Activated CD4-positive, alpha-beta memory T cell treated with anti-CD3 and anti-CD28 coated beads, Interleukin-2, amount 10 ng/mL, durations not matched to agents 7 days and 5 days (primary cell): ENCODE measurements around the gene CNTROB. TPM values are rescaled to one million over a fixed set of nuclear protein-coding genes. Genes with fewer than 3 reads are reported as not detected.
A peak's percentile ranks its signal among the peaks of the same experiment; 100 is the strongest.

Source experiments
- CTCF ChIA-PET: fragments of 350-600 bp; sonication (Branson Sonifier 250); formaldehyde crosslinking; loops from one replicate; lab custom pipeline; 2021; ENCODE audit warnings: antibody characterized with exemption, inconsistent platforms; lab: Charles Lee
- POLR2A ChIA-PET: fragments of 350-600 bp; sonication (Branson Sonifier 250); formaldehyde crosslinking; loops from one replicate; lab custom pipeline; 2021; ENCODE audit warnings: antibody characterized with exemption; lab: Charles Lee
- DNase-seq: peaks from one replicate; pipeline ENCODE4 v3.0.0-alpha.2; 2020
- H3K27ac Mint-ChIP-seq: one replicate; pipeline ENCODE4 v1.8.0; 2021; ENCODE audit warnings: mild to moderate bottlenecking, mixed read lengths
- H3K27me3 Mint-ChIP-seq: one replicate; pipeline ENCODE4 v1.8.0; 2021; ENCODE audit warnings: mixed read lengths
- H3K36me3 Mint-ChIP-seq: one replicate; pipeline ENCODE4 v1.8.0; 2021; ENCODE audit warnings: low read depth, mixed read lengths
- H3K4me1 Mint-ChIP-seq: one replicate; pipeline ENCODE4 v1.8.0; 2021; ENCODE audit warnings: mixed read lengths
- H3K4me3 Mint-ChIP-seq: one replicate; pipeline ENCODE4 v1.8.0; 2021; ENCODE audit warnings: mild to moderate bottlenecking, mixed read lengths
- H3K9me3 Mint-ChIP-seq: one replicate; pipeline ENCODE4 v1.8.0; 2021; ENCODE audit warnings: mixed read lengths
- total RNA-seq, 2 experiments: library from RNA; stranded (reverse); gene quantifications; one replicate each; pipeline ENCODE4 v1.2.3, GENCODE V29; 2021

The CNTROB gene
- total RNA-seq, 2 experiments from 2014 or later: 58.8 to 64.6 TPM

DNA sequence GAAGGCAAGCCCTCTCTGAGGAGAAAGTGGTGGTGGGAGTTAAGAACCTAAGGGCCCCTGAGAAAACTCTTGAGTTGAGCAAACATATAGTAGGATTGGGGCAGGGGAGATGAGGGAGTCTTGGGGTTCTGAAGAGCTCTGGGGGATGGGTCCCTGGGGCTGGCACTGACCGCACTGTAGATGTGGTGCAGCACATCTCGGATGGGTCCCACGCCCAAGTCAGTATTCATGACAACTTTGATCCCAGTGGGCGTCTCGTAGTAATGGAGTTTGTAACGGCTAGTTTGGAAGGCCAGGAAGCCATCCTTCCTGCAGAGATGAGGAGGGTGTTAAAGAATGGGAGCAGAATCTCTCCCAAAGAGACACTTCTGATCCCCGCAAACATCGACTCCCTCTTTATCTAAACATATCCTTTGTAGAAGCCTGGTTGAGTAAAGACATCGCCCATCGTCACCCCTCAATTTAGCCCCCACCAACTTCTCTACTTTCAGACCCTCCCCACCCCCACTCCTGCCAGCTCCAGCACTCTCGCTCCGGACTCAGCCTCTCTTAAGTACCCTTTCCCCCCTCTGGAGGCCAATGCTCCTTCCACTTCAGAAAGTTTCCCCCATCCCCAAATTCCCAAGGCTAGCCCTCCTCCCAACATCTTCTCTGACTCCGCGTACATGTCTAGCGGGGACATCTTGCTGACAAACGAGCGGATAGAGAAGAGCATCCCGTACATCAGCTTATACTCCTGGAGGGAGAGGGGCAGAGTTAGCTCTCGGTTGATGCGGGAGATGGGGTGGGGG lies 970 bp upstream of the CNTROB start:
- ChIA-PET CTCF (interaction anchor here (0.6 to 2.8 kb wide), 11 partner anchors 9 to 244 kb away, joined by 3 to 54 read pairs (median 3); partner anchors contain the start of gene TP53), POLR2A (interaction anchor here (0.5 to 6.9 kb wide), 16 partner anchors 9 to 412 kb away, joined by 3 to 144 read pairs (median 10); partner anchors contain the start of genes RNF227, TP53 and WRAP53)
- DNase-seq: no peak
- H3K27me3 Mint-ChIP-seq: no peaks in the 10 kb centered on the region
- peaks cover 37% of the 10 kb centered on the region for H3K36me3 Mint-ChIP-seq
- peak overlapping the region; percentile 93 for H3K4me3 Mint-ChIP-seq
- no peaks in the 10 kb centered on the region for H3K9me3 Mint-ChIP-seq
- peaks cover 51% of the 10 kb centered on the region for H3K4me1 Mint-ChIP-seq
- H3K27ac Mint-ChIP-seq: peak overlapping the region; percentile 87

DNA sequence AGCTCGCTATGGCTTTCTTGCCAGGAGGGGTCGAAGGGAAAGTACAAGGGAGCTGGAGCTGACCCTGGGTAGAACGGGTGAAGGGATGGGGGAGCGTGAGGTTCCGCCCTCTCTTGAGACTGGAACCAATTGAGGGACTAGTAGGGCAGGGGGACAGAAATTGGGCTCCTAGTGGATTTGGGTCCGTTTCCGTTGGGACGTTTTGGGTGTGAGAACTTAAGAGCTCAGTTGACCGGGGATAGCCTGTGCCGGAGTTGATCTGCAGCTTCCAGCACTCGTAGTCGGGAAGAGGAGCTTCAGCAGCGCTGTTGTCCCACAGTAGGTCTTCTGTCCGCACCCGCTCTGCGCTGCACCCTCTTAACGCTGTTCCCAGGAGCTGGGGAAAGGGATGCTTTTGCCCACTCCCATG lies 481 bp downstream of the CNTROB start:
- peak overlapping the region; percentile 87 for H3K27ac Mint-ChIP-seq
- DNase-seq: peak; percentile 39
- H3K9me3 Mint-ChIP-seq: no peaks in the 10 kb centered on the region
- H3K4me3 Mint-ChIP-seq: peak overlapping the region; percentile 93
- peaks cover 49% of the 10 kb centered on the region for H3K36me3 Mint-ChIP-seq
- POLR2A ChIA-PET: interaction anchor here (0.8 to 6.9 kb wide), 26 partner anchors 7 to 276 kb away, joined by 3 to 144 read pairs (median 5); partner anchors contain the start of genes CYB5D1, GUCY2D, NAA38 and RNF227
- CTCF ChIA-PET: interaction anchor here (0.6 to 3.8 kb wide), 24 partner anchors 8 to 246 kb away, joined by 3 to 54 read pairs (median 4); partner anchors contain the start of genes KDM6B, NAA38 and TP53
- peaks cover 58% of the 10 kb centered on the region for H3K4me1 Mint-ChIP-seq
- H3K27me3 Mint-ChIP-seq: no peaks in the 10 kb centered on the region

DNA sequence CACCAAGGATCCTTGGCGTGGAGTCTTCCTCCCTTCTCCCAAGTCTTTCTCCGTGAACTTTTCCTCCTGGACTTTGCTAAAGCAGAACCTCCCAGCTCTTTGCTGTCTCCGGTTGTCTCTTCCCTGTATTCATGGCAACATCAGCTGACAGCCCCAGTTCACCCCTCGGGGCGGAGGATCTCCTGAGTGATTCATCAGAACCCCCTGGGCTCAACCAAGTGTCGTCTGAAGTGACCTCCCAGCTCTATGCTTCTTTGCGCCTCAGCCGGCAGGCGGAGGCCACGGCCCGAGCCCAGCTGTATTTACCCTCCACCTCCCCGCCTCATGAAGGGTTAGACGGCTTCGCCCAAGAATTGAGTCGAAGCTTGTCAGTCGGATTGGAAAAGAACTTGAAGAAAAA lies 943 bp downstream of the CNTROB start:
- Mint-ChIP-seq H3K9me3 (no peaks in the 10 kb centered on the region), H3K4me3 (peak overlapping the region; percentile 93), H3K36me3 (peaks cover 48% of the 10 kb centered on the region), H3K4me1 (peaks cover 57% of the 10 kb centered on the region), H3K27me3 (no peaks in the 10 kb centered on the region), H3K27ac (peak overlapping the region; percentile 87)
- ChIA-PET POLR2A (interaction anchor here (0.9 to 6.9 kb wide), 25 partner anchors 11 to 282 kb away, joined by 3 to 144 read pairs (median 5); partner anchors contain the start of genes ATP1B2, CYB5D1, NAA38 and RNF227), CTCF (interaction anchor here (0.9 to 3.8 kb wide), 19 partner anchors 13 to 246 kb away, joined by 3 to 54 read pairs (median 5); partner anchors contain the start of genes KDM6B, NAA38 and TP53)
- peak; percentile 53 for DNase-seq

DNA sequence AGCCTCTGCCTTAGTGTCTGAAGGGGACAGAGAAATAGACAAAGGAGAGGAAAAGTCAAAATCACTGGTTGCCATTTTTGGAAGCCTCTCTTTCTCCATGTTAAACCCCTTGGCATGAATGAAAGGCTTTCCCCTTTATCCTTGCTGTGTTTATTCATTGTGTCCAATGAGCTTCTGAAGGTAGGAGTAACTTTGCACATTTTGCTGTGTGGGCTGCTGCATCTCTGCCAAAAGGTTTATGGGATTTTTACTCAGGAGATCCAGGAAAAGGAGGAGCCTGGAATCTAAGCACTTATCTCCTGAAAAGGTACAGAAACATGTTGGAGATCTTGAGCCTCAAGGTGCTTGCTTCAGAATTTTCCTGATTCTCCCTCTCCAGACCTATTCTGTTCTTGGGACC lies 3.9 kb downstream of the CNTROB start:
- Mint-ChIP-seq H3K36me3 (peaks cover 58% of the 10 kb centered on the region), H3K4me1 (peaks cover 42% of the 10 kb centered on the region), H3K9me3 (no peaks in the 10 kb centered on the region), H3K27ac (no peak overlapping the region), H3K27me3 (no peaks in the 10 kb centered on the region), H3K4me3 (no peak overlapping the region)
- ChIA-PET POLR2A (interaction anchor here (5.9 kb wide), 1 partner anchor 17 kb away, joined by 50 read pairs; no protein-coding TSS in a partner anchor), CTCF (interaction anchor here (0.9 to 3.8 kb wide), 5 partner anchors 20 to 122 kb away, joined by 3 to 18 read pairs (median 5); partner anchors contain the start of gene RNF227)
- DNase-seq: no peak

DNA sequence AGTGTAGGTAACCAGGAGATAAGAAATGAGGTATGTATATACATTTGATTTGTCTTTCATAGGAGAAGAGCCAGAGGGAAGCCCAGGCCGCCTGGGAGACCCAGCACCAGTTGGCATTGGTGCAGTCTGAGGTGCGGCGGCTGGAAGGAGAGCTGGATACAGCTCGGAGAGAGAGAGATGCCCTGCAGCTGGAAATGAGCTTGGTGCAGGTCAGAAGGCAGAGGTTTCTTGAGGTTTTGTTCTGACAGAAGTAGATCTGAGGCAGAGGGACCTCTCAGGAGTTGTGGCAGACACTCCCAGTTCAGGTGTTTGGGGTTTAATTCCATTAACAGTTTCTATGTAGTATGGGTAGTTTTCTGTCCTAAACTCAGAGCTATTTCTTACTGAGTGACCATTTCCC lies 8.0 kb downstream of the CNTROB start:
- POLR2A ChIA-PET: interaction anchor here (0.9 to 1.8 kb wide), 3 partner anchors 9 to 253 kb away, joined by 3 to 11 read pairs (median 4); partner anchors contain the start of genes CNTROB, KCNAB3, TP53 and TRAPPC1
- H3K27ac Mint-ChIP-seq: no peak overlapping the region
- H3K4me3 Mint-ChIP-seq: no peak overlapping the region
- CTCF ChIA-PET: interaction anchor here (1.3 to 1.5 kb wide), 2 partner anchors 8 to 50 kb away, joined by 3 to 4 read pairs; partner anchors contain the start of genes CNTROB and TRAPPC1
- peaks cover 67% of the 10 kb centered on the region for H3K36me3 Mint-ChIP-seq
- H3K4me1 Mint-ChIP-seq: peaks cover 14% of the 10 kb centered on the region
- no peaks in the 10 kb centered on the region for H3K27me3 Mint-ChIP-seq
- DNase-seq: no peak
- no peaks in the 10 kb centered on the region for H3K9me3 Mint-ChIP-seq

DNA sequence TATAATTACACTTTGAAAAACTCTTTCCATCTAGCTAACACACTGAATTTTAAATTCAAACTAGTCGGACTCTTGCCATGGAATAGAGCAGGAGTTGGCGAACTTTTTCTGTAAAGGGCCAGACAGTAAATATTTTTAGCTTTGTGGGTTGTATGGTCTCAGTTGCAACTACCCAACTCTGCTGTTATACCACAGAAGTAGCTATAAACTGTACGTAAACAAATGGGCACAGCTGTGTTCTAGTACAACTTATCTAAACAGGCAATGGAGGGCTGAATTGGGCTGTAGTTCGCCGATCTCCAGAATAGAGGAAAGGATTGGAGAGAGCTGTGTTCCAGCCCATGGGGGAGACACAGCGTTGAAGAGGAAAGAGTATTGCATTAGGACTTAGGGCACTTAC lies 8.7 kb downstream of the CNTROB start:
- Mint-ChIP-seq H3K4me1 (peaks cover 9% of the 10 kb centered on the region), H3K9me3 (no peaks in the 10 kb centered on the region), H3K27me3 (no peaks in the 10 kb centered on the region), H3K4me3 (no peak overlapping the region), H3K36me3 (peaks cover 67% of the 10 kb centered on the region), H3K27ac (no peak overlapping the region)
- DNase-seq: no peak
- ChIA-PET POLR2A (interaction anchor here (1.4 to 1.8 kb wide), 2 partner anchors 10 to 254 kb away, joined by 4 to 11 read pairs; partner anchors contain the start of genes CNTROB, KCNAB3, TP53 and TRAPPC1), CTCF (interaction anchor here (1.5 kb wide), 1 partner anchor 9 kb away, joined by 4 read pairs; the partner anchor contains the start of genes CNTROB and TRAPPC1)

DNA sequence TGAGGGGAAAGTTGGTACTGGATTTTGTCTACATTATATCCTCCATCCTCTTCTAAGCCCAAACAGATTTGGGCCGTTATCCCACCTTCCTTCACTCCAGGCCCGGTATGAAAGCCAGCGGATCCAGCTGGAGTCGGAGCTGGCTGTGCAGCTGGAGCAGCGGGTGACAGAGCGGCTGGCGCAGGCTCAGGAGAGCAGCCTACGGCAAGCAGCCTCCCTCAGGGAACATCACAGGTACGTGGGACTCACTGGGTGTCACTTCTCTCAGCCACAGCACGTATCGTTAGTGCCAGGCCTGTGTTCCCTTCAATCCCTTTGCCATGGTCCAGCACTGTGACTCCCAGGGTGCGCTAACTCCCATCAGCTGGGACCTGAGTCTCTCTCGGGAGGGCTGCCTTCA lies 11.3 kb downstream of the CNTROB start:
- POLR2A ChIA-PET: interaction anchor here (1.2 to 2.9 kb wide), 3 partner anchors 9 to 23 kb away, joined by 3 to 32 read pairs (median 4); partner anchors contain the start of genes CNTROB and TRAPPC1
- H3K27me3 Mint-ChIP-seq: no peaks in the 10 kb centered on the region
- H3K4me1 Mint-ChIP-seq: peaks cover 6% of the 10 kb centered on the region

DNA sequence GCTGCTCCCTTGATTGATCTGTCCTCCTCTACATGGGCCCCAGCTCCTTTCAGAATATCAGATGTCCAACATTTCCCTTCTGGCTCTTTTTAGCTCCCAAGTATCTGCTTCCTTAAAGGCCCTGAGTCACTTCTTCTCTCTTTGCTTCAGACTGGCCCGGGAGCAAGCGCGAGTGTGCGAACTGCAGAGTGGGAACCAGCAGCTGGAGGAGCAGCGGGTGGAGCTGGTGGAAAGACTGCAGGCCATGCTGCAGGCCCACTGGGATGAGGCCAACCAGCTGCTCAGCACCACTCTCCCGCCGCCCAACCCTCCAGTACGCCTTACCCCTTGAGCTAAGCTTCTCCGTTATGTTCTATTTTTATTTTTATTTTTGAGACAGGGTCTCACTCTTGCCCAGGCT lies 12.3 kb downstream of the CNTROB start:
- Mint-ChIP-seq H3K27me3 (no peaks in the 10 kb centered on the region), H3K27ac (no peak overlapping the region), H3K36me3 (peaks cover 78% of the 10 kb centered on the region), H3K9me3 (no peaks in the 10 kb centered on the region), H3K4me3 (no peak overlapping the region), H3K4me1 (peaks cover 6% of the 10 kb centered on the region)
- ChIA-PET POLR2A (interaction anchor here (1.2 to 2.9 kb wide), 3 partner anchors 8 to 22 kb away, joined by 3 to 32 read pairs (median 4); partner anchors contain the start of genes CNTROB and TRAPPC1), CTCF (interaction anchor here (0.6 to 4.0 kb wide), 4 partner anchors 11 to 137 kb away, joined by 3 to 18 read pairs (median 4); no protein-coding TSS in a partner anchor)
- no peak for DNase-seq

More for the DNA sequence above, 11.3 kb downstream of the CNTROB start:
- no peak overlapping the region for H3K4me3 Mint-ChIP-seq
- no peak overlapping the region for H3K27ac Mint-ChIP-seq
- CTCF ChIA-PET: no interaction called here
- H3K36me3 Mint-ChIP-seq: peaks cover 72% of the 10 kb centered on the region
- no peak for DNase-seq
- no peaks in the 10 kb centered on the region for H3K9me3 Mint-ChIP-seq

DNA sequence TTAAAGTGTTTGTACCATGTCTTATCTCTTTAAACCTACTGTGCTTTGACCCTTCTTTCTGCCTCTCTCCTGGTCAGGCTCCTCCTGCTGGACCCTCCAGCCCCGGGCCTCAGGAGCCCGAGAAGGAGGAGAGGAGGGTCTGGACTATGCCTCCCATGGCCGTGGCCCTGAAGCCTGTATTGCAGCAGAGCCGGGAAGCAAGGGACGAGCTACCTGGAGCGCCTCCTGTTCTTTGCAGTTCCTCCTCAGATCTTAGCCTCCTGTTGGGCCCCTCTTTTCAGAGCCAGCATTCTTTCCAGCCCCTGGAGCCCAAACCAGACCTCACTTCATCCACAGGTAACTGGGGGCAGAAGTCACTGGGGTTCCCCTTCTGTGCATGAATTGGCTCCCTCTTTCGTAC lies 13.6 kb downstream of the CNTROB start:
- H3K27me3 Mint-ChIP-seq: no peaks in the 10 kb centered on the region
- H3K4me3 Mint-ChIP-seq: no peak overlapping the region
- no peak for DNase-seq
- peaks cover 80% of the 10 kb centered on the region for H3K36me3 Mint-ChIP-seq
- peaks cover 15% of the 10 kb centered on the region for H3K4me1 Mint-ChIP-seq
- H3K9me3 Mint-ChIP-seq: no peaks in the 10 kb centered on the region
- POLR2A ChIA-PET: interaction anchor here (2.9 to 4.0 kb wide), 2 partner anchors 13 kb away, joined by 26 to 32 read pairs; partner anchors contain the start of genes CNTROB and TRAPPC1
- no peak overlapping the region for H3K27ac Mint-ChIP-seq
- CTCF ChIA-PET: interaction anchor here (1.4 to 4.0 kb wide), 2 partner anchors 12 to 25 kb away, joined by 3 to 18 read pairs; no protein-coding TSS in a partner anchor

DNA sequence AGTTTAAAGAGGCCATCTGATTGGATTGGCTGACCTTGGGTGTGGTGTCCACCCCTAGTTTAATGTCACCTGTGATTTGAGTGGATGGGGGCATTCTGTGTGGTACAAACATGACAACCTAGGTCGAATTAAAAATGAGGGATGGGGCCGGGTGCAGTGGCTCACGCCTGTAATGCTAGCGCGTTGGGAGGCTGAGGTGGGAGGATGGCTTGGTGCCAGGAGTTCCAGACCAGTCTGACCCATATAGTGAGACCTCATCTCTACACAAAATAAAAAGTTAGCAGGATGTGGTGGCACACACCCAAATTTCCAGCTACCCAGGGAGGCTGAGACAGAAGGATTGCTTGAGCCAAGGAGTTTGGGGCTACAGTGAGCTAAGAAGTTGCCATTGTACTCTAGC lies 14.4 kb downstream of the CNTROB start:
- H3K4me1 Mint-ChIP-seq: peaks cover 23% of the 10 kb centered on the region
- H3K9me3 Mint-ChIP-seq: no peaks in the 10 kb centered on the region
- H3K27ac Mint-ChIP-seq: no peak overlapping the region
- H3K4me3 Mint-ChIP-seq: no peak overlapping the region
- POLR2A ChIA-PET: interaction anchor here (4.0 kb wide), 1 partner anchor 14 kb away, joined by 26 read pairs; the partner anchor contains the start of genes CNTROB and TRAPPC1
- no peak for DNase-seq
- peaks cover 77% of the 10 kb centered on the region for H3K36me3 Mint-ChIP-seq
- CTCF ChIA-PET: interaction anchor here (0.7 to 4.0 kb wide), 3 partner anchors 13 to 18 kb away, joined by 3 to 18 read pairs (median 4); partner anchors contain the start of genes CNTROB and TRAPPC1
- H3K27me3 Mint-ChIP-seq: no peaks in the 10 kb centered on the region

DNA sequence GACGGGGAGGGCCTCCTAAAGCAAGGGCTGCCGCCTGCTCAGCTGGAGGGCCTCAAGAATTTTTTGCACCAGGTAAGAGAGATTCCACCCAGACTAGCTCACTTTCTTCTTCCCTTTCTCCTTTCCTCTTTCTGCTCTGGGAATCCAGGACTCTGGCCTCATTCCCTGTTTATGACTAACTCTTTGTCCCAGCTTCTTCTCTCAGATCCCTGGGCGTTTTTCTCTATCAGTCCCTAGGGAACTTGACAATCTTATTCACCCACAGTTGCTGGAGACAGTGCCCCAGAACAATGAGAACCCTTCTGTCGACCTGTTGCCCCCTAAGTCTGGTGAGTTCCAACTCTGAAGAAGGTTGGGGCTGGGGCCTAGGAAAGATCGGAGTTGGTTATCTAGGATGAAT lies 15.6 kb downstream of the CNTROB start:
- H3K27ac Mint-ChIP-seq: peak overlapping the region; percentile 3
- CTCF ChIA-PET: interaction anchor here (0.5 to 4.0 kb wide), 5 partner anchors 8 to 260 kb away, joined by 3 to 18 read pairs (median 3); partner anchors contain the start of genes CNTROB, TRAPPC1 and WRAP53
- H3K27me3 Mint-ChIP-seq: no peaks in the 10 kb centered on the region
- POLR2A ChIA-PET: interaction anchor here (4.0 kb wide), 1 partner anchor 15 kb away, joined by 26 read pairs; the partner anchor contains the start of genes CNTROB and TRAPPC1
- no peak overlapping the region for H3K4me3 Mint-ChIP-seq
- DNase-seq: no peak
- H3K9me3 Mint-ChIP-seq: no peaks in the 10 kb centered on the region
- peaks cover 32% of the 10 kb centered on the region for H3K4me1 Mint-ChIP-seq
- H3K36me3 Mint-ChIP-seq: peaks cover 75% of the 10 kb centered on the region

DNA sequence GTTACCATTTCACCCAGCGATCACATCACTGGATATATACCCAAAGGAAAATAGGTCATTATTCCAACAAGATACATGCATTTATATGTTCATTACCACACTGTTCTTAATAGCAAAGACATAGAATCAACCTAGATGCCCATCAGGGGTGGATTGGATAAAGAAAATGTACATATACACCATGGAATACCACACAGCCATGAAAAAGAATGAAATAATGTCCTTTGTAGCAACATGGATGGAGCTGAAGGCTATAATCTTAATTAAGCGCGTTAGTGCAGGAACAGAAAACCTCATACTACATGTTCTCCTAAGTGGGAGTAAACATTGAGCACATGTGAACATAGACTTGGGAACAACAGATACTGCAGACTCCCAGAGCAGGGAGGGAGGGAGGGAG lies 18.6 kb downstream of the CNTROB start:
- Mint-ChIP-seq H3K27me3 (no peaks in the 10 kb centered on the region), H3K36me3 (peaks cover 52% of the 10 kb centered on the region), H3K4me3 (no peak overlapping the region), H3K4me1 (peaks cover 46% of the 10 kb centered on the region), H3K27ac (peak overlapping the region; percentile 55), H3K9me3 (no peaks in the 10 kb centered on the region)
- POLR2A ChIA-PET: interaction anchor here (1.1 to 5.4 kb wide), 2 partner anchors 17 to 24 kb away, joined by 4 to 50 read pairs; partner anchors contain the start of genes CNTROB and TRAPPC1
- DNase-seq: no peak
- CTCF ChIA-PET: interaction anchor here (0.7 to 0.9 kb wide), 2 partner anchors 30 to 37 kb away, joined by 3 read pairs; no protein-coding TSS in a partner anchor
